Loucy (cell line): ENCODE data around the gene IGSF3.

Experiments used
- H2AFZ ChIP-seq: fragments of 200-600 bp; sonication (generic); 2 replicates; pipeline ENCODE4 v1.6.0; 2016; ENCODE audit warnings: antibody characterized with exemption, mild to moderate bottlenecking, low read length, moderate library complexity
- H3F3A ChIP-seq: fragments of 200-600 bp; 2 replicates; pipeline ENCODE4 v1.6.0; 2016; ENCODE audit warnings: antibody characterized with exemption, low read depth, mild to moderate bottlenecking
- H3K27me3 ChIP-seq: fragments of 200-600 bp; sonication (generic); 2 replicates; pipeline ENCODE4 v1.6.1; 2014; ENCODE audit warnings: low read length, mild to moderate bottlenecking; ENCODE audit not compliant: insufficient read depth, poor library complexity, severe bottlenecking
- H3K36me3 ChIP-seq: fragments of 200-600 bp; sonication (generic); 2 replicates; pipeline ENCODE4 v1.6.1; 2016; ENCODE audit warnings: low read length; ENCODE audit not compliant: insufficient read depth
- H3K4me1 ChIP-seq: fragments of 200-600 bp; sonication (generic); 2 replicates; pipeline ENCODE4 v1.5.1; 2014; ENCODE audit warnings: low read length, mild to moderate bottlenecking; ENCODE audit not compliant: insufficient read depth, poor library complexity, severe bottlenecking
- H3K4me2 ChIP-seq: fragments of 200-600 bp; sonication (generic); 2 replicates; pipeline ENCODE4 v1.6.0; 2014; ENCODE audit warnings: antibody characterized with exemption, low read length, low read depth, mild to moderate bottlenecking; ENCODE audit not compliant: poor library complexity, severe bottlenecking
- H3K4me3 ChIP-seq: fragments of 200-600 bp; sonication (generic); 2 replicates; pipeline ENCODE4 v1.5.1; 2014; ENCODE audit warnings: low read length, mild to moderate bottlenecking, mixed read lengths; ENCODE audit not compliant: poor library complexity, severe bottlenecking
- H3K79me2 ChIP-seq: fragments of 200-600 bp; sonication (generic); 2 replicates; pipeline ENCODE4 v1.6.1; 2014; ENCODE audit warnings: low read length; ENCODE audit not compliant: insufficient read depth
- H3K9ac ChIP-seq: fragments of 200-600 bp; sonication (generic); 2 replicates; pipeline ENCODE4 v1.6.0; 2014; ENCODE audit warnings: mild to moderate bottlenecking, low read depth, low read length, moderate library complexity; ENCODE audit not compliant: poor library complexity, severe bottlenecking
- H3K9me2 ChIP-seq: fragments of 200-600 bp; sonication (generic); replicated peaks from 2 replicates; pipeline ENCODE4 v1.6.1; 2016; ENCODE audit warnings: low read depth, low read length, mixed read lengths
- H3K9me3 ChIP-seq: fragments of 200-600 bp; sonication (generic); 2 replicates; pipeline ENCODE4 v1.6.1; 2014; ENCODE audit warnings: mild to moderate bottlenecking, antibody characterized with exemption, low read length, low read depth; ENCODE audit not compliant: insufficient read depth
- H4K20me1 ChIP-seq: fragments of 200-600 bp; sonication (generic); 2 replicates; pipeline ENCODE4 v1.6.0; 2014; ENCODE audit warnings: antibody characterized with exemption, low read length, mild to moderate bottlenecking; ENCODE audit not compliant: insufficient read depth, poor library complexity, severe bottlenecking
- EZH2phosphoT487 ChIP-seq: fragments of 200-600 bp; IDR thresholded peaks from 2 replicates; pipeline ENCODE4 v1.6.1; 2018; ENCODE audit warnings: antibody characterized with exemption, mild to moderate bottlenecking, moderate library complexity, borderline replicate concordance
- TF ChIP-seq, protein P1 (sequence below): fragments of 200-600 bp; sonication (generic); conservative IDR thresholded peaks from 2 replicates; pipeline ENCODE4 v1.5.1; 2014; ENCODE audit warnings: mild to moderate bottlenecking, antibody characterized with exemption, low read length

IGSF3 gene

GRCh38 chr1:116571215-116571919 is 96.2 kb downstream of the IGSF3 start:
- Histone ChIP-seq H3F3A (no peaks in the 10 kb centered on the region), H3K4me3 (peak overlapping the region; percentile 90), H4K20me1 (peaks cover 17% of the 10 kb centered on the region), H2AFZ (peak overlapping the region; percentile 95), H3K9me2 (no peaks in the 10 kb centered on the region), H3K79me2 (peaks cover 35% of the 10 kb centered on the region), H3K9ac (peak overlapping the region; percentile 97), H3K36me3 (no peaks in the 10 kb centered on the region), H3K4me1 (peaks cover 48% of the 10 kb centered on the region), H3K4me2 (peak overlapping the region; percentile 99), H3K27me3 (no peaks in the 10 kb centered on the region), H3K9me3 (no peaks in the 10 kb centered on the region)
- TF ChIP-seq, protein P1, sequence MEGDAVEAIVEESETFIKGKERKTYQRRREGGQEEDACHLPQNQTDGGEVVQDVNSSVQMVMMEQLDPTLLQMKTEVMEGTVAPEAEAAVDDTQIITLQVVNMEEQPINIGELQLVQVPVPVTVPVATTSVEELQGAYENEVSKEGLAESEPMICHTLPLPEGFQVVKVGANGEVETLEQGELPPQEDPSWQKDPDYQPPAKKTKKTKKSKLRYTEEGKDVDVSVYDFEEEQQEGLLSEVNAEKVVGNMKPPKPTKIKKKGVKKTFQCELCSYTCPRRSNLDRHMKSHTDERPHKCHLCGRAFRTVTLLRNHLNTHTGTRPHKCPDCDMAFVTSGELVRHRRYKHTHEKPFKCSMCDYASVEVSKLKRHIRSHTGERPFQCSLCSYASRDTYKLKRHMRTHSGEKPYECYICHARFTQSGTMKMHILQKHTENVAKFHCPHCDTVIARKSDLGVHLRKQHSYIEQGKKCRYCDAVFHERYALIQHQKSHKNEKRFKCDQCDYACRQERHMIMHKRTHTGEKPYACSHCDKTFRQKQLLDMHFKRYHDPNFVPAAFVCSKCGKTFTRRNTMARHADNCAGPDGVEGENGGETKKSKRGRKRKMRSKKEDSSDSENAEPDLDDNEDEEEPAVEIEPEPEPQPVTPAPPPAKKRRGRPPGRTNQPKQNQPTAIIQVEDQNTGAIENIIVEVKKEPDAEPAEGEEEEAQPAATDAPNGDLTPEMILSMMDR = no peak
- no peak for TF ChIP-seq EZH2phosphoT487

GRCh38 chr1:116570358-116571214 is 96.9 kb downstream of the IGSF3 start, which contains the start of gene CD58:
Gene CD58 (minus strand): TSS chr1:116571026. CDS start chr1:116570972, 54 bp downstream.
- Histone ChIP-seq H3K27me3 (no peaks in the 10 kb centered on the region), H3K9me2 (no peaks in the 10 kb centered on the region), H3K4me3 (peak within 1 kb of the TSS; percentile 90), H3K79me2 (peaks cover 43% of the 10 kb centered on the region), H3K9ac (peak within 1 kb of the TSS; percentile 97), H3F3A (no peaks in the 10 kb centered on the region), H3K4me1 (peaks cover 55% of the 10 kb centered on the region), H2AFZ (peak within 1 kb of the TSS; percentile 95), H3K4me2 (peak within 1 kb of the TSS; percentile 99), H3K9me3 (no peaks in the 10 kb centered on the region), H3K36me3 (no peaks in the 10 kb centered on the region), H4K20me1 (peaks cover 17% of the 10 kb centered on the region)
- no peak for TF ChIP-seq EZH2phosphoT487
- TF ChIP-seq, protein P1 = peak; percentile 64

DNA sequence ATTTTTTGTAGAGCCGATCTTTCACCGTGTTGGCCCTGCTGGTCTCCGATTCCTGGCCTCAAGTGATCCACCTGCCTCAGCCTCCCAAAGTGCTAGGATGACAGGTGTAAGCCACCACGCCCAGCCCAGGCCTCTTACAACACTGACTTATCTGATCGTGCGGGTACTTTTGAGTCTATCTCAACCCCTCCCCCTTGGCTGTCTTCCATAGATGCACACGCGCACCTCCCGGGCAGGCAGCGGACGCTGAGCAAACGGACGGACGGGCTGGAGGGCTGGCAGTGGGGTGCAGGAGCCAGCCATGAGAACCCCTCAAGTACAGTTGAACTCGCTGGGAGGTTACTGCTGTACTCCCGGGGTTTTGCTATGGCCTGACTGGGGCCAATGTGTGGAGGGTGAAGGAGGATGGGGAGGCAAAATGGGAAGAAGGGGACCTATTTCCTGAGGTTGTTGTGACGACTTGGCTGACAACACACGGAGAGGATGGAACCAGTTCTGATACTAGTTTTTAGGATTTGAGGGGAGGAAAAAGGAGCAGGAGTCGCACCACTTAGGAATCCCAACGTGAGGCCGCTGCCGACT is 97.7 kb downstream of the IGSF3 start:
- Histone ChIP-seq H3K4me1 (peaks cover 62% of the 10 kb centered on the region), H3K27me3 (no peaks in the 10 kb centered on the region), H3K9me3 (no peaks in the 10 kb centered on the region), H3K79me2 (peaks cover 50% of the 10 kb centered on the region), H3F3A (no peaks in the 10 kb centered on the region), H3K36me3 (no peaks in the 10 kb centered on the region), H3K9ac (peak overlapping the region; percentile 97), H3K4me2 (peak overlapping the region; percentile 99), H4K20me1 (peaks cover 17% of the 10 kb centered on the region), H3K9me2 (no peaks in the 10 kb centered on the region), H2AFZ (0 out of 2 replicates have a peak overlapping the region, but pooled peaks have one; percentile 42), H3K4me3 (peak overlapping the region; percentile 90)
- TF ChIP-seq EZH2phosphoT487 = no peak
- TF ChIP-seq, protein P1 = no peak
